Astrocyte of the cerebellum (primary cell): ENCODE data around the gene NSUN7.
"Not testable (repeated sequence)": the region's sequence is repeated elsewhere in the genome, so short reads cannot be mapped to it uniquely, and the experiment has no call there.

Experiments used
- DNase-seq: peaks from one replicate; pipeline ENCODE4 v3.0.0-alpha.2; 2011; ENCODE audit warnings: low read depth
- H3K4me3 ChIP-seq: 2 replicates; pipeline ENCODE4 v1.5.1; 2011; ENCODE audit warnings: mild to moderate bottlenecking, low read depth, low read length, moderate library complexity
- CTCF ChIP-seq: IDR thresholded peaks from 2 replicates; pipeline ENCODE4 v1.5.1; 2012; ENCODE audit warnings: low read length, low read depth, moderate library complexity, mild to moderate bottlenecking; ENCODE audit errors: missing control alignments
- in situ Hi-C: cut with HindIII; loops from 2 replicates; pipeline ENCODE4 v1.10.0; 2017; ENCODE audit warnings: low sequenced_read_pairs

NSUN7 gene

GRCh38 chr4:40804598-40804997 is 54.8 kb downstream of the NSUN7 start:
- TF ChIP-seq CTCF: no peak
- no peak for DNase-seq
- in situ Hi-C loops: no loop called here
- H3K4me3 ChIP-seq: no peak overlapping the region

DNA sequence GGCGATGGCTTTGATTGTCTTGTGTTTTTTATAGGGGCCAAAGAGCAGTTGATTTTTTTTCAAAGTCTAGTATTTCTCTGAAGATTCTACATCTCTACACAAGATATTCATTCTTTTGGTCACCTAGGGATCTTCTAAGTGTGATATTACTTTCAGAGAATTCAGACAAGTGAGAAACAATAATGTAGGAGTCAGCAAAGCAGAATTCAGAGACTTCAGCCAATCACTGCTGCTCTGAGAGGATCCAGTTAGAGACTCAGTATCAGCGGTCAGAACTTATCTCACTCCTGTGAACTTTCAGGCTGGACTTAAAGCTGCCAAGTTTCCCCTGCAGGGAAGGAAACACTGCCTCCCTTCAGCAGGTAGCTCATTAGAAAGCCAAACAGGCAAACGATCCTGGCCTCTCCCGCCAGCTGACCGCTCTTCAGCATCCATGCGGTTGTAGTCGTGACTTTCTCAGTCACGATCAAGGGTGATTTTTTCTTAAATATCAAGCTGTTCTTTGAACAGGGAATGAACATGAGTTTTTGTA is 59.2 kb downstream of the NSUN7 start:
- TF ChIP-seq CTCF: no peak
- in situ Hi-C loops: no loop called here
- DNase-seq: no peak
- no peak overlapping the region for H3K4me3 ChIP-seq

- in situ Hi-C loops: no loop called here
- H3K4me3 ChIP-seq: no peak overlapping the region
- TF ChIP-seq CTCF: no peak
- DNase-seq: no peak
These were observed 62.2 kb downstream of the NSUN7 start for GRCh38 chr4:40811956-40812355.

DNA sequence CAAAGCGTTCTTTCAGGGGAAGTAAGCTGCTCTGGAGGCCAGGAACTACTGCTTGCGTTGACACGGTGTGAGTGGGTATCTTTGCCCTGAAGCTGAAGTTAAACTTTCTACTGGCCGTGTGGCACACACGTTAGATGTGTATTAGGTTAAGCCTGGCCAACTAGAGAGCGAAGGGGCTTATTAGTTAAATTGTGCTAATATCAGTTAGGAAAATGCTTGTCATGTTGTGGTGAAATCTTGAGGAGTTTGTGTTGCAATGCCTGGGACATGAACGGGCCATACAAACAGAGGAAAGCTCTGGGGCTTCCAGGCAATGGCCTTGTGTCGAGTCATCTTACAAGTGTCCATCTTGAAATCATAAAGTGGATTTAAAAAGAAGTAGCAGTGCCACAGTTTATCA is 62.6 kb downstream of the NSUN7 start:
- DNase-seq: no peak
- in situ Hi-C loops: no loop called here
- H3K4me3 ChIP-seq: no peak overlapping the region
- no peak for TF ChIP-seq CTCF

DNA sequence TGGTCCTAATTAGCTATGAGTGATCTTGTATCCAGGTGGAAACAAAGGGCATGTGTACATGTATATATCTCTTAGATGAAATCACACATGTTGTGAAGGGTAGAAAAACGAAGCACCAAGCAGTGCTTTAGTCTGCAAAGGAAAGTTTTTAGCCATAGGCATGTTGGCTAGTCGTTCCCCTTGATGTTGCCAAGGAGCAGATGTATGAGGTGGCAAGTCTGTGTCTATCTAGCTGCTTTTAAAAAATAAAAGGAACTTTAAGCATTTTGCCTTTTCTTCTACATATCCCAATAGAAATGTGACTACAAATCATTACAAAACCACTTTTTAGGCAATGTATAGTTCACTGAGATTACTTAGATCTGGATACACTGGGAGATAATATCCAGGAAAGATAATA is 63.1 kb downstream of the NSUN7 start:
- no peak for DNase-seq
- in situ Hi-C loops: no loop called here
- no peak for TF ChIP-seq CTCF
- H3K4me3 ChIP-seq: no peak overlapping the region

DNA sequence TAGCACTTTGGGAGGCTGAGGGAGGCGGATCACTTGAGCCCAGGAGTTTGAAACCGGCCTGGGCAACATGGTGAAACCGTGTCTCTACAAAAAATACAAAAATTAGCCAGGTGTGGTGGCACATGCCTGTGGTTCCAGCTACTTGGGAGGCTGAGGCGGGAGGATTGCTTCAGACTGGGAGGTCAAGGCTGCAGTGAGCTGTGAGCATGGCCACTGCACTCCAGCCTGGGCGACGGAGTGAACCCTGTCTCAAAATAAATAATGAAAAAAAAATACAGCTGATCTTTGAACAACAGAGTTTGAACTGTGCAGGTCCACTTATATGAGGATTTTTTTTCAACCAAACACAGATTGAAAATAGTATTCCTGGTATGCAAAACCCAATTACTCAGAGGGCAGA is 67.4 kb downstream of the NSUN7 start:
- DNase-seq, H3K4me3 ChIP-seq, in situ Hi-C loops: not testable (repeated sequence)

DNA sequence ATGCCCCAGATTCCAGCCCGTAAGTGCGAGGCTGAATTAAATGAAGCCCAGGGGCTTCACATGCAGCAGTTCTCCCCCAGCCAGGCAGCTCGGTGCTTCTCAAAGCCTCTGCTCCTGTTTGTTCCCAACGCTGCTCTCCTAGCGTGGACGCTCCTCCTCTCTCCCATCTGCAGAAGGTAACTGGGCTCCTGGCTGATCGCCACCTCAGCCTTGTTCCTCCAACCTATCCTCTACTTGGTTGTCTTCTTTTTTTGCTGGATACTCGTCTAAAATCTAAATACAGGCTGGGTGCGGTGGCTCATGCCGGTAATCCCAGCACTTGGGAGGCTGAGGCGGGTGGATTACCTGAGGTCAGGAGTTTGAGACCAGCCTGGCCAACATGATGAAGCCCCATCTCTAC is 70.3 kb downstream of the NSUN7 start:
- no peak for DNase-seq
- H3K4me3 ChIP-seq: no peak overlapping the region
- no peak for TF ChIP-seq CTCF
- in situ Hi-C loops: no loop called here
